HG03575 (cell line): ENCODE measurements around the gene PCDH9.

Experiments used
- ATAC-seq: cut with Tn5 transposase; IDR thresholded peaks from one replicate; pipeline ENCODE4 v1.9.1; 2021; ENCODE audit not compliant: unreplicated experiment, insufficient number of reproducible peaks, low FRiP score; ENCODE audit errors: extremely low read depth

The PCDH9 gene

GRCh38 chr13:66430728-66431127 is 799.4 kb downstream of the PCDH9 start:
- no peak for ATAC-seq

DNA sequence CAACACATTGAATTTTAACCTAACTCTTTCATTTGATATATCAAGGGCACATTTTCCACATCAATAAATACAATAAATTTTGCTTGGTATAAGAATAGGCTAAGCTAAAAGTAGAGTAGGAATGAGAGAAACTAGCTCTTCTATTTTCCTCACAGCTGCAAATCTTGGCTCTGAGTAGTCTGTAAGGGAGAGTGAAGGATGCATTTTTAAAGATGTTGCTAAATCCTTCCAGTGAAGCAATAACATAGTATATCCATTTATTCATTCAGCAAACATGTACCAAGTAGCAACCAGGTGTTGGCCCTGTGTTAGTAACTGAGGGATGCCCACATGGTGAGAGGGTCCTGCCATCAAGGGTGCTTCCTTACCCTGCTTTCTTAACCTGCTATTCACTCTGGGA is 799.9 kb downstream of the PCDH9 start:
- ATAC-seq, result no peak

DNA sequence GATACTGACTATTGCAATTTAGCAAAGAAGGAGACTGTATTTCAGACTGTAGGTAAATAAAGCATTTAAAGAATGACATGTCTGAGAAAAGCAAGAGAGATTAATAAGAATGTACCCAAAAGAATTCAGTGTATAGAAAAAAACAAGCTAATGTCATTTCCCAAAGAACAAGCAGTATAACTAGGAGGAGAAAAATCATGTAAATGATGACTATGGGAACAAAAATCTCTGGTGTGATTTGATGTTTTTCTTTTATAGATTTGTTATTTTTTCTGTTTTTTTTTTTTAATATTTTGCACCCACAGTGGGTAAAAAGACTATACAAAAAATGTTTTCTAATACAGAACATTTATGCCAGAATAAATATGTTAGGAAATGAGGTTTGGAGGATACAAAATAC is 801.0 kb downstream of the PCDH9 start:
- ATAC-seq, result no peak

DNA sequence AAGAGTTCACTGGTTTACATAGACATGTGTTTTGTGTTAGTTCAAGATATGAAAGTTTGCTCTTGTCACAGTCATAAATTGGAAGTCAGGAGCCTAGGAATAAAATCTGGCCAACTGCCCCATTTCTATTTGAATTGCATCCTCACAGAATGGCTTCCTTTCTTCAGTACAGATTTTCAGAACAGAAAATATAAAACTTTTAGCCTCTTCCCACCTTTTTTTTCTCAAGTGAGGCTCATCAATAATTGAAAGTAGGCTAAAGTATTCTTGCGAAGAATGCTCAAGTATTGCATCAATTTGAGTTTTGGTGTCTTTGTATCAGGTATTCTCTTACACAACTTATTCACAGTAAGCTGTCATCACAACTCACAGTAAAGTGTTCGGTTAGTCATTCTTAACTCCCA is 802.7 kb downstream of the PCDH9 start:
- ATAC-seq, result no peak

GRCh38 chr13:66425741-66426140 is 804.4 kb downstream of the PCDH9 start:
- no peak for ATAC-seq

GRCh38 chr13:66424422-66424821 is 805.7 kb downstream of the PCDH9 start:
- no peak for ATAC-seq

GRCh38 chr13:66415444-66415843 is 814.7 kb downstream of the PCDH9 start:
- no peak for ATAC-seq

GRCh38 chr13:66414066-66414800 is 815.9 kb downstream of the PCDH9 start:
- no peak for ATAC-seq

- ATAC-seq, result no peak
Measured at GRCh38 chr13:66410314-66410713, 819.8 kb downstream of the PCDH9 start.

DNA sequence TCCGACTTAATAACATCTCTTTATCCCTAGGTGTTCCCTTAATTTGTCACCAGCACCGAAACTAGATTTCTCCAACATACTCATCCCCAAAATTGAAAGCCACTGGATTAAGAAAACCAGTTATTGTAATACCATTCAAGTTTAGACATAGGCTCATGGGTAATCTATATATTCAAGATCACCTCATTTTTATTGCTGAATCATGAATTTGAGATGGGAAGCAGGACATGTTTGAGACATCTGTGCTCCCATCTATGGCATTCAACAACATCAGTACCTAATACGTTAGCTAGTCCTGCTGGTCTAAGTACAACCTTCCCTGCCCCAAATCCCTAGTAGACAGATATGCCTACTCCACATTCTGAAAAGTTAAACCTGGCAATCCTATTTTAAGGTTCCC is 820.6 kb downstream of the PCDH9 start:
- ATAC-seq, result no peak

DNA sequence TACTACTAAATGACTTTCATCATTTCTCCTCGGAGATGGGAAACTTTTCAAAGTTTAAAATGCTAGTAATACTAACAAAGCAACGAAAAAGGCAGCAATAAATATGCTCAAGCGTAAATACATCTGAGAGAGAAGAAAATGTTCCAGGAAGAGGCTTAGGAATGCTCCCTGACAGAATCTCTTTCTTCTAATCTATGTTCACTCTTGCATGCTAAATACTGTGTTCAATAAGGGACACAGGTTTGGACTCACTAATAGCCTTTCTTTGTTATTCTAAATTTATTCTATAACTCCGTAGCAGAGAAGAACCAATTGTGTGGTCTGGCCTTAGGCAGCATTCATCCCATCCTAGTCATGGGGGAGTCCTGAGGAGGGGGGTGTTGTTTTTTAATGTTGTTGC is 823.0 kb downstream of the PCDH9 start:
- ATAC-seq, result no peak

GRCh38 chr13:66405908-66406802 is 824.0 kb downstream of the PCDH9 start:
- ATAC-seq, result no peak

GRCh38 chr13:66402546-66402945 is 827.6 kb downstream of the PCDH9 start:
- ATAC-seq, result no peak

DNA sequence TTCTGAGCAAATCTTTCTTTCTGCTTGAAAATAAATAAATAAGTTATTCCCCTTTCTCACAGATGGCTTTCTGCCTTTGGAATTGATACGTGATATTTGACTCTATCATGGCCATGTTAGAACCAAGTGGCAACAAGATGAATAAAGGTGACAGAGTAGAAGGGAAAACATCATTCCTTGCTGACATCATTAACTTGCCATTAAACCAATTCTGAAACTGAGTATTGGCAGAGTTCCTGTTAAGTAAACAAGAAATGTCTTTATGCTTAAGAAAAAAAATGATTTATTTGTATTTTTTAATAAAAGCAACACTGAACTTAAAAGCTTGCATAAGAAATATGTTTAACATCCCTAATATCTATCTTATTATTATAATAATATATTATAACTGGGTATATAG is 828.1 kb downstream of the PCDH9 start:
- ATAC-seq, result no peak

DNA sequence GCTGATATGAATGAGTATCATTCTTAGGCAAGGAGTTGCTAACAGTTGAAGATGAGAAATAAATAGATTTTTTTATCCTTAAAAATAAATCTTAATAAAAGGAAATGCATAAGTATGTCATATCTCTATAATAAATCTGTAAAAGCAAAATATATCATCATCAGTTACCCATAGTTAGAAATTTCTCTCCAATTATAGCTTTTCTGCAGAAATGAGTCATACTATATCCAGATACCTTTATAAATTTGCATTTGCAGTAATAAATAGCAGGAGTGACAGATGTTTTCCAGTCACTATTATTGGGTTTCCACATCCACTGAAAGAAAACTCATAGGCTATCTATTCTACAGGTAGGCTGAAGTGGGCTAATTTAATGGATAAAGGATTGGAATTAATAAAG is 829.8 kb downstream of the PCDH9 start:
- no peak for ATAC-seq

DNA sequence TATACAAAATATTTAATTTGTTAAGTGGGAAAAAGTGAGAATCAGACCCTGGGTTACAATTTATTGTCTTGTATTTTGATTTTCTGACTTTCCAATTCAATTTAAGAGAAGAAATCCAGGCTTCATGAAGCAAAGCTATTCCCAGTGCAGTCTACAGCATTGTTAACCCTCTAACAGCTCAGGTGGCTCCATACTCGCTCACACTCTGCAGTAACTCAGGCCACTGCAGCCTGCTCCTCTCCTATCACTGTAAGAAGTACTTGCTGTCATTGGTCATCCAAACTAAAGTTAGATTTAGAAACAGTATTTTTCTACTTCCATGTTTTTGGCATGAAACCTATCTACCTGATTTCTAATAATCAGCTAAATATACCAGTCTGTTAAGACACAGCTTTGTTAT is 830.3 kb downstream of the PCDH9 start:
- no peak for ATAC-seq

DNA sequence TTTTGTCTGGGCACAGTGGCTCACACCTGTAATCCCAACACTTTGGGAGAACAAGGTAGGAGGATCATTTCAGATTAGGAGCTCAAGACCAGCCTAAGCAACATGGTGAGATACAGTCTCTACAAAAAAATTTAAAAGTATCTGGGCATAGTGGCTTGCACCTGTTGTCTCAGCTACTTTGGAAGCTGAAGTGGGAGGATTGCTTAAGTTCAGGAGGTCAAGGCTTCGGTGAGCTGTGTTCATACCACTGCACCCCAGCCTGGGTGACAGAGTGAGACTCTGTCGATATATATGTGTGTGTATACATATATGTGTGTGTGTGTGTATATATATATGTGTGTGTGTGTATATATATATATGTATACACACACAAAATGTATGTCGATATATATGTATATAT is 833.0 kb downstream of the PCDH9 start:
- no peak for ATAC-seq

DNA sequence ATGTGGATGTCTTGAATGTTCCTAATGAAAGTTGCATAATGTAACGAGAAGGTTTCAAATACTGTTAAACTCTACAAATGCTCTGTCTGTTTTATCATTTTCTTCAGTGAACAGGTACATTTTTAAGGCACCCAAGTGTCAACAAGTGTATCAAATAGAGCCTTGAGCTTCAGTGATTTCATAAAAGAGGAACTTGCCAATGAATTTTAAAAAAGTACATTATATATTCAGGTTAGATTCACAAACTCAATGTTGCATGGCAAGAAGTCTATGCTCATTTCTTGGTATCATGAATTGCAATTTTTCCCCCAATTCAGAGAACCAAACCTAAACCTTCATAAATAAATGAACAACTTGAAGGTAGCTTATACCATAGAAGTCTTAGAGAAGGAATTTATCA is 838.8 kb downstream of the PCDH9 start:
- ATAC-seq, result no peak

DNA sequence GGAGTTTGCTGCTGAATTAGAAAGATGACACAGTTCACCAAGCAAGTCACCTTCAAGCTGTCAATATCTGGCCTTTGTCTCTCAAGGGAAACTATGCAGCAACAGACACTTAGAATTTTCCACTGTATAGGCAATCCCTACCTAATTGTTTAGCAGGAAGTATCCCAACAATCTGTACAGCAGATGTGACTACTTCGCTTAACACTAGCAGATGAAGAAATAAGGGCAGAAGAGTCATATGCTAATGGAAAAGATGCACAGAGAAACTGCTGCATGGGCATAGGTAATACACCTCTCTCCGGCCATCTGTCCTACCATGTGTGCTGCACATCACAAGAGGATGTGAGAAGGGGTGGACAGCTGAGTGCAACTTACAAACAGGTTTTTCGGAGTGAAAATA is 851.2 kb downstream of the PCDH9 start:
- ATAC-seq, result no peak

GRCh38 chr13:66377569-66377968 is 852.6 kb downstream of the PCDH9 start:
- no peak for ATAC-seq
